Bone marrow (tissue), 2 donors: Measurements from ENCODE around the gene PROSER1.
A peak's percentile ranks its signal among the peaks of the same experiment; 100 is the strongest.
"Not testable (repeated sequence)": the region's sequence is repeated elsewhere in the genome, so short reads cannot be mapped to it uniquely, and the experiment has no call there.

Source experiments
- DNase-seq, 2 donors: peaks; one replicate each; lab custom pipeline; 2025; lab: John Stamatoyannopoulos, UW

Gene PROSER1

GRCh38 chr13:39037880-39038568 lies at the start of gene PROSER1, which contains the start of gene NHLRC3:
Gene PROSER1, minus strand, starts transcription at chr13:39038089. Its CDS starts 847 bp downstream, at chr13:39037242.
Gene NHLRC3, plus strand, starts transcription at chr13:39038456. Its CDS starts 184 bp downstream, at chr13:39038640.
- DNase-seq: peak; percentile 65 to 88

DNA sequence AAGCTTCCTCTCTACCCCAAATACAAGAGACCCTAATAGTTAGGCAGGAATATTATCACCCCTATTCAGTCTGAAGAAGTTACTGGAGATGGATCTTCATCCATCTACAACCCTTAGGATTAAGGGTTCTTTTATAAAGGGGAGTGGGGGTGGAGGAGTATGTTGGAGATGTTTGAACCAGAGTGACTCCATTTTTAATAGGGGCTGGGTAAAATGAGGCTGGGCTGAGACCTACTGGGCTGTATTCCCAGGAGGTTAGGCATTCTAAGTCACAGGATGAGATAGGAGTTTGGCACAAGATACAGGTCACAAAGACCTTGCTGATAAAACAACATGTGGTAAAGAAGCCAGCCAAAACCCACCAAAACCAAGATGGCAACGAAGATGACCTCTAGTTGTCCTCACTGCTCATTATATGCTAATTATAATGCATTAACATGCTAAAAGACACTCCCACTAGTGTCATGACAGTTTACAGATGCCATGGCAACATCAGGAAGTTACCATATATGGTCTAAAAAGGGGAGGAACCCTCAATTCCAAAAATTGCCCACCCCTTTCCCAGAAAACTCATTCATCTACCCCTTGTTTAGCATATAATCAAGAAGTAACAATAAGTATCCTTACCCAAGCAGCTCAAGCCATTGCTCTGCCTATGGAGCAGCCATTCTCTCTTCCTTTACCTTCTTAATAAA lies 48.5 kb upstream of the PROSER1 start:
- DNase-seq: not testable (repeated sequence)

GRCh38 chr13:39073983-39074382 lies 36.1 kb upstream of the PROSER1 start:
- DNase-seq: no peak

- no peak for DNase-seq
Measured at GRCh38 chr13:39072842-39073241, 35.0 kb upstream of the PROSER1 start.

- no peak for DNase-seq
Measured at GRCh38 chr13:39062004-39062403, 24.1 kb upstream of the PROSER1 start.

- DNase-seq: no peak
Measured at GRCh38 chr13:39058040-39058439, 20.2 kb upstream of the PROSER1 start.

- no peak for DNase-seq
Measured at GRCh38 chr13:39056018-39056417, 18.1 kb upstream of the PROSER1 start.

DNA sequence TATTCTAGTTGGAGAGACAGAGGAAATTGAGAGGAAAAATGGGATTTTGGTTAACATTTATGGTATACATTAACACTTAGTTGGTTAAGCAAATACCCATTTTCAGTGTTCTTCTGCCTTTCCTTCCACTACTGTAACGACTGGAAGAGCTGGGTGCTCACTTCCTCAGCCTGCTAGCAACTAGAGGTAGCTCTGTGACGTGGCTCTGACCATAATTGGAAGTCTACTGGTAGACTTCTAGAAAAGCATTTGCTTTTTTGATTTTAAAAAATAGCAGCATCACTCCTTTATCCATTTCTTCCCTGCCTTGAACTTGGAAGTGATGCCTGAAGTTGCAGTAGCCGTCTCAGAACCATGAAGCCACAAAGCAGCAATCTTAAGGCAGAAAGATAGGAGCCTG lies 16.2 kb upstream of the PROSER1 start:
- DNase-seq: no peak

- DNase-seq: no peak
Measured at GRCh38 chr13:39052944-39053343, 15.1 kb upstream of the PROSER1 start.

- DNase-seq: peak in 1 of 2 donors; percentile 18
Measured at GRCh38 chr13:39051157-39051556, 13.3 kb upstream of the PROSER1 start.

DNA sequence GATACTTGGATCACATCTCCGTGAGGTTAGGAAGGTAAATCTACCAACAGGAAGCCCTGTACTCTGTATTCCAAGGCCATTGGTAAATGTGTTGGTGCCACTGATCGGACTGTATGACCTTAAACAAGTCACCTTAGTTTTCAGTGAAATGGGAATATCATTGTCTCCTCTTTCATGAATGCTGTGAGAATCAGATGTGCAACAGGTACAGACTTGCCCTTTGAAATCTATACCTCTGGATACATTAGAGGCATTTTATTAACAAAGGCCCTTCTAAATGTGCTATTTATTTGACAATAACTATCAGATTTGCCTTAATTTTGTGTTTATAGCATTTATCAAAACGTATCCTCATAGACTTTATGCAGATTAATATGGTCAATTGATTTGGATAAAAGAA lies 11.4 kb upstream of the PROSER1 start:
- DNase-seq: no peak

DNA sequence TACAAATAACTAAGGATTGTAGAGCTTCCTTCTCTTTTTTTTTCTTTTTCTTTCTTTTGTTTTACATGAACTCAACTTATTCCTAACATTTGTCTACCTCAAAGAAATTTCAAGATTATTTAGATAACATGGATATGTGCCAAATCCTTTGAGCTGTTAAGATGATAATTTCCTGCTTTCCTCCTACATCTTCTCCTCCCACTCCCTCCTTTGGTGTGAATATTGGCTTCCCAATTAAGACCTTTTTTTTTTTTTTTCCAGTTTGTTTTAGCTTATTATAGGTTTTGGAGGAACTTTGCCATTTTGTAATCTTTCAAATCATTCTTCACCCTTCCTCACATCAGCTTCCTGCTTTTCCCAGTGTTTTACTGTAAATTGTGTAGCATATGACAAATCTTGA lies 10.9 kb upstream of the PROSER1 start:
- no peak for DNase-seq

- no peak for DNase-seq
Measured at GRCh38 chr13:39047560-39047959, 9.7 kb upstream of the PROSER1 start.

DNA sequence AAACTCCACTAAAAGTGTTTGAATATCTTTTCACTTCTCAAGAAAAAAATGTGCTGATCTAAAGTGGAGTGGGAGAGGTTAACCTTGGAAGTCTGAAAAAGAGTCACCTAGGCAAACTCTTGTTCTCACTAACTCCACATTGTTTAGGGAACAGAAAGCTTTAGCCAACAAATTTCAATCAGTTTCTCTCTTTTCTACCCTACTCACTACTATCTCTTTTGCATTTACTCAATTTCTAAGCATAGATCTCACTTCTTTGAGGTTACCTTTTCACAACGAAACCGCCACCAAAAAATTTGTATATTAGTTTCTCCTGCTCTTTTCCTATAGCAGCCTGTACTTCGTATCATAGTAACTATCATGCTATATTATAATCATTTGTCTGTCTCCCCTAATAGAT lies 6.6 kb upstream of the PROSER1 start:
- DNase-seq: no peak

DNA sequence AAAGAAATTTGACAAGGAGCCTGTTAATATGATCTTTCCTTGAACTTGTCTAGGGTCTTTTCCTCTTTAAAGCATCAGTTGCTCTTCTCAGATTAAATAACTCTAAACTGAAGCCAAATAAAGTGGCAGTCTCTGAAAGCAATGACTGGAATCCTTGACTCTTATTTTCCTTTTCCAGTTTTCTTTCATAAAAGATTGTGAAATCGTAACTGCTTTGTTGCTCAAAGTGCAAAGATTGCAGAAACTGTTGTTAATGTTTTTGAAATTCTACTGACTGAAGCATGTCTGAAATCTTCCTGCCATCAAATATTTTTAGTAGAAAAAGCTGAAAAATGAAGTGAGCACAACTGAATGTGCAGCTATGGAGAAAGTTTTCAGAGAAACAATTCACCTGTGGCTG lies 2.3 kb upstream of the PROSER1 start:
- no peak for DNase-seq

- no peak for DNase-seq
Measured at GRCh38 chr13:39039041-39039440, 1.2 kb upstream of the PROSER1 start.

DNA sequence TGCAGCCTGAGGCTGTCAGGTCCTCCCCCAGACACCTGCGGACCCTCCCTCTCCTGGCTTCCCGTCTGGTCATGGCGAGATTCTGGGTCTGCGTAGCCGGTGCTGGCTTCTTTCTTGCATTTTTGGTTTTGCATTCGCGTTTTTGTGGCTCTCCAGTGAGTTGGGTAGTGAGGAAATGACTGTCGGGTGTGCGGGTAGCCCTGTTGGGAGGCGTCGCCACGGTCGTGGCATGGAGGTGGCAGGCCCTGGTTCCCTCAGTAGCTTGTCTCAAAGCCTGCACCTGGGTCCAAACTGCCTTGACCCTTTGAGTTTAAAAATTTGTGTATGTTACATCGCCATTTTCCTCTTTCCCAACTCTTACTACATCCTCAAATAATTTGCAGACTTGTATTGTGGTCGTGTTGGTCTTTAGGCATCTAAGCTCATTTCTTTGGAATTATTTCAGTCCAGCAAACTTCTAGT lies 711 bp upstream of the PROSER1 start:
- peak in 1 of 2 donors; percentile 49 for DNase-seq

- no peak for DNase-seq
Measured at GRCh38 chr13:39037410-39037879, 444 bp downstream of the PROSER1 start.

DNA sequence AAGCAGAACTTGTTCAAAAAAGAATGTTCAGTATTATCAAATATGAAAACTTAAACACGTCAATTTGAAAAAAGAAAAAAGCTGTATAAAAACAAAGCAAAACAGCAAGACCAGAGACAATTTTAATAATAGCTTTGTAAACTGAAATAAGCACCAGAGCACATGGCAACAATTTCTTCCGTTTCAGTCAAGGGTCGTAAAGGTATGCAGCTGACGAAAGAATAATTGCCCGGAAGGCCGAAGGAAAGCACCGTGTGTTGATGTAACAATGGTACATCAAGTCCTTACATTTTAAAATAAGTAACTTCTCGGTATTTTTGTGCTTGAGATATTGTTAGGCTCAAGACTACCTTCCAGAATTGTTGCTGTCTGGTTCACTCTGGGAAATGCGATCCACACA lies 1.7 kb downstream of the PROSER1 start:
- DNase-seq: no peak

DNA sequence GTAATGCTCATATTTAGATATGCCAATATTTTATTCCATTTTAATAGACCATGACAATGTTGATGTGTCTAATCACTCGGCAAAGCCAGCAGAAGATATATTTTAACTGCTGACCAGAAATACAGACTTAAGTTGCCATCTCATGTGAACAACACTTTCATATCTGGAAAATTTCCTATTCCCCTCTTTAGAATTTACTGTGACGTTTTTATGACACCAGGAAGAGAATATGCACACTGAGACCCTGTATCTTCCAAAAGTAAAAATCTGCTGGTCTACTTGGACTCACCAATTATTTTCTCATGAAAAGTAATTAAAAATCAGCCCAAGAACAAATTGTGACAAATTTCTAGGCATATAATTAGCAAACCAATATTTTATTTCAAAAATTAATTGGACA lies 2.1 kb downstream of the PROSER1 start:
- no peak for DNase-seq

GRCh38 chr13:39035204-39035603 lies 2.7 kb downstream of the PROSER1 start:
- no peak for DNase-seq

GRCh38 chr13:39034085-39034484 lies 3.8 kb downstream of the PROSER1 start:
- DNase-seq: no peak

GRCh38 chr13:39032150-39032549 lies 5.7 kb downstream of the PROSER1 start:
- DNase-seq: no peak
